Stimulated activated CD4-positive, alpha-beta T cell treated with anti-CD3 and anti-CD28 coated beads, Interleukin-1b, Interleukin-23, amount 100 ng/mL, for 24 hours (primary cell): ENCODE data around the gene CACNA1A.
"Not testable (repeated sequence)": the region's sequence is repeated elsewhere in the genome, so short reads cannot be mapped to it uniquely, and the experiment has no call there.

ENCODE experiments used
- DNase-seq, 4 experiments: peaks; one replicate each; pipeline ENCODE4 v3.0.0-alpha.2; 2020; ENCODE audit warnings: low read depth in 4 of 4, low spot score in 1 of 4

CACNA1A gene

GRCh38 chr19:13427273-13428051, 78.8 kb downstream of the CACNA1A start:
- no peak for DNase-seq

- not testable (repeated sequence) for DNase-seq
Measured at GRCh38 chr19:13425875-13426274, 80.4 kb downstream of the CACNA1A start.

- DNase-seq, result no peak
Measured at GRCh38 chr19:13425151-13425550, 81.1 kb downstream of the CACNA1A start.

- DNase-seq, result no peak
Measured at GRCh38 chr19:13420780-13421179, 85.5 kb downstream of the CACNA1A start.

- no peak for DNase-seq
Measured at GRCh38 chr19:13417054-13417453, 89.2 kb downstream of the CACNA1A start.

GRCh38 chr19:13411899-13412298, 94.4 kb downstream of the CACNA1A start:
- DNase-seq, result no peak

- no peak for DNase-seq
Measured at GRCh38 chr19:13410946-13411345, 95.3 kb downstream of the CACNA1A start.

- no peak for DNase-seq
Measured at GRCh38 chr19:13408889-13409518, 97.3 kb downstream of the CACNA1A start.

GRCh38 chr19:13404236-13404635, 102.0 kb downstream of the CACNA1A start:
- no peak for DNase-seq

- DNase-seq, result no peak
Measured at GRCh38 chr19:13401388-13401787, 104.9 kb downstream of the CACNA1A start.

- no peak for DNase-seq
Measured at GRCh38 chr19:13400296-13400695, 106.0 kb downstream of the CACNA1A start.

GRCh38 chr19:13399746-13400145, 106.5 kb downstream of the CACNA1A start:
- no peak for DNase-seq

- no peak for DNase-seq
Measured at GRCh38 chr19:13398780-13399726, 107.2 kb downstream of the CACNA1A start.

GRCh38 chr19:13398182-13398581, 108.1 kb downstream of the CACNA1A start:
- DNase-seq, result no peak

GRCh38 chr19:13396250-13397080, 109.8 kb downstream of the CACNA1A start:
- no peak for DNase-seq

GRCh38 chr19:13382633-13382938, 123.7 kb downstream of the CACNA1A start:
- no peak for DNase-seq

- DNase-seq, result no peak
Measured at GRCh38 chr19:13381827-13382632, 124.2 kb downstream of the CACNA1A start.

GRCh38 chr19:13376537-13376936, 129.7 kb downstream of the CACNA1A start:
- DNase-seq, result no peak

- no peak for DNase-seq
Measured at GRCh38 chr19:13373599-13373998, 132.7 kb downstream of the CACNA1A start.

GRCh38 chr19:13370948-13371347, 135.3 kb downstream of the CACNA1A start:
- DNase-seq, result no peak
